NOMO-1 treated with dmso at 0.1 percent for 144 hours (cell line): Measurements from ENCODE around the gene CNDP1.
A peak's percentile ranks its signal among the peaks of the same experiment; 100 is the strongest.
"Not testable (repeated sequence)": the region's sequence is repeated elsewhere in the genome, so short reads cannot be mapped to it uniquely, and the experiment has no call there.

Experiments used
- DNase-seq: peaks from one replicate; lab custom pipeline; 2025; ENCODE audit not compliant: unreplicated experiment; lab: John Stamatoyannopoulos, UW

The CNDP1 gene, protein sequence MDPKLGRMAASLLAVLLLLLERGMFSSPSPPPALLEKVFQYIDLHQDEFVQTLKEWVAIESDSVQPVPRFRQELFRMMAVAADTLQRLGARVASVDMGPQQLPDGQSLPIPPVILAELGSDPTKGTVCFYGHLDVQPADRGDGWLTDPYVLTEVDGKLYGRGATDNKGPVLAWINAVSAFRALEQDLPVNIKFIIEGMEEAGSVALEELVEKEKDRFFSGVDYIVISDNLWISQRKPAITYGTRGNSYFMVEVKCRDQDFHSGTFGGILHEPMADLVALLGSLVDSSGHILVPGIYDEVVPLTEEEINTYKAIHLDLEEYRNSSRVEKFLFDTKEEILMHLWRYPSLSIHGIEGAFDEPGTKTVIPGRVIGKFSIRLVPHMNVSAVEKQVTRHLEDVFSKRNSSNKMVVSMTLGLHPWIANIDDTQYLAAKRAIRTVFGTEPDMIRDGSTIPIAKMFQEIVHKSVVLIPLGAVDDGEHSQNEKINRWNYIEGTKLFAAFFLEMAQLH

DNA sequence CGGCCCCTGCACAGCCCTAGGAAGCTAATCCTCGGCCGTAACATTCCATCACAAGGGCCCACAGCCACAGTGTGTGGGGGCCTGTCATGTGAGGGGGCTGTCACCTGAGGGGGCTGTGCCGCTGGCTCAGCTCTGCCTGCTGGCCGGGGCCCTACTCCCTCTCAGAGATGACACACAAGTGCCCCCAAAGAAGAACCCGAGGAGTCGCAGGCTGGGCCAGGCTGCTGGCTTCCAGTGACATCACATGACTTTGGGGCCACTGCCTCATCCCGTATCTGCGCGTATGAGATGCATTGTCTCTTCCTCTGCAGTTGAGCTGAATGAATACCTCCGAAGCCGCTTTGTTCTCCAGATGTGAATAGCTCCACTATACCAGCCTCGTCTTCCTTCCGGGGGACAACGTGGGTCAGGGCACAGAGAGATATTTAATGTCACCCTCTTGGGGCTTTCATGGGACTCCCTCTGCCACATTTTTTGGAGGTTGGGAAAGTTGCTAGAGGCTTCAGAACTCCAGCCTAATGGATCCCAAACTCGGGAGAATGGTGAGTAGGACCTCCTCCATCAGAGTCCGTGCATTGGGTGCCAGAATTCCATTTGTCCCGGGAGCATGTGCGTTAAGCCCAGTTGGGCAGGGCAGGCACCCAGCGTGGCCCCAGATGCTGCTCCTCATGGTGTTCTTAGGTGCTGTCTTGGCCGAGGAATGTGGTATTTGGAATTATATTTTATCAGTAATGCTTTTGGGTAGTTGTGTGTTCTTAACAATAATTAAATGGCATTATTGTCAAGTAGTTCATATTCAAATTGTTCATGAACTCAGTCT lies at the start of gene CNDP1:
TSS of gene CNDP1 (plus strand) at position 351 of the 820 bp plus-strand sequence. CDS start at position 519, 168 bp downstream.
- no peak for DNase-seq

DNA sequence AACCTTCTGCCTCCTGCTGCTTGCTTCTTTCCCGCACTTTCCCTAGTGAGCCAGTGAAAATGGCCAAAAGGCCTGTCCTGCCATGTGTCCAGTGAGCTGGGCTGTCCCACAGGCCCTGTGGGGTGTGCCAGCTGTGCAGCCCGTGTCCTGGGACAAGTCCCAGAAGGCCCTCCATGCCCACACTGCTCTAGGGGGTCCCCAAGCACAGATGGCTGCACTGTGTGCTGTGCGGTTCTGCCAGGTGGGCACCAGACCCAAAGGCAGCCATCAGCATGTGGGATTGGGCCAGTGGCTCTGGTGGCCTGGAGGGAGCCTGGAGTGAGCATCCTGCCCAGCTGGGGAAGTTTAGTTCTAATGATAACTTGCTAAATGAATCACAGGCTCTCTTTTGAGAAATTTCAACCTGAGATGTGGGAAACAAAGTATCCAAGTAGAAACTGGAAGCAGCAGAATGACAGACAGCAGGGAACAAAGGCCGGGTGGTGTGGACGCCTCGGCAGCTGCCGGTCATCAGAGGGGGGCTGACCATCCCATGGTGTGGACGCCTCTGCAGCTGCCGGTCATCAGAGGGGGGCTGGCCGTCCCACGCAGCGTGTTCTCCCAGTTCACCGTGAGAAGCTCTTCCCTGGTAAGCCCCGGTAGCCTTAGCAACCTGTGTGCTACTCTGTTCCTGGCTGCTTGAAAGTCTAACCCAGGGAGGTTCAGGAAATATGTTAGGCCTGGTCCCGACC lies 48.0 kb upstream of the CNDP1 start:
- DNase-seq: no peak

DNA sequence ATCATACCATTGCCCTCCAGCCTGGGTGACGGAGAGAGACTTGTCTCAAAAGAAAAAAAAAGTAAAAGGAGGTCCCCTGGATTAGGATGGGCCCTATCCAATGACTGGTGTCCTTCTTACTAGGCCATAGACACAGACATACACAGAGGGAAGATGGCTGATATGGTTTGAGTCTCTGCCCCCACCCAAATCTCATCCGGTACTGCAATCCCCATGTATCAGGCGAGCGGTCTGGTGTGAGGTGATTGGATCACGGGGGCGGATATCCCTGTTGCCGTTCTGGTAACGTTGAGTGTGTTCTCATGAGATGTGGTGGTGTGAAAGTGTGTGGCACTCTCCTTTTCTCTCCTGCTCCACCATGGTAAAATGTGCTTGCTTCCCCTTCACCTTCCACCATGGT lies 45.9 kb upstream of the CNDP1 start:
- no peak for DNase-seq

DNA sequence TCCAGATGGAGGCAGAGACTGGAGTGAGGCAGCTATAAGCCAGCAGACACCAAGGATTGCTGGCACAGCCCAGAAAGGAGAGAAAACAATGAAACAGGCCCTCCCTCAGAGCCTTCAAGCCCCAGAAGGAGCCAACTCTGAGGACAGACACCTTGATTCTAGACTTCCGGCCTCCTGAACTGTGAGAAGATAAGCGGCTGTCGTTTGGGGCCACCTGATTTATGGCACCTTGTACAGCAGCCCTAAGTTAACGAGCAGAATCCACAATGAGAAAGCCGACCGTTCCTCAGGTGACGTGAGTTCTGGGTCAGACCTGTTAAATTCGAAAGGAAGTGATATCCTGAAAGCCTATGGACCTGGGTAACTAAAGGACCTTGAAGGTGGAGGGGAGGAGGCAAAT lies 45.4 kb upstream of the CNDP1 start:
- no peak for DNase-seq

DNA sequence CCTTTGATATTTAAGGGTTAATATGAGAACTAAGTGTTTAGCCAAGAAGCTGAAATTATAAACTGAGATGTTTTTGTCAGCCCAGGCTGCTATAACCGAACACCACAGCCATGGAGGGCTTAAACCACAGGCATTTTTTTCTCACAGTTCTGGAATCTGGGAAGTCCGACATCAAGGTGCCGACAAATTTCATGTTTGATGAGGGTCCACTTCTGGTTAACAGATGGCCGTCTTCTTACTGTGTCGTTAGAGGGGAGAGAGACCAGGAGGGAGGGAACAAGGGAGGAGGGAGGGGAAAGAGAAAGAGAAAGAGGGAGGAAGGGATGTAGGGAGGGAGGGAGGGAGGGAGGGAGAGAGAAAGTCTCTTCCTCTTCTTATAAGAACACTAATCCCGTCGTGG lies 44.6 kb upstream of the CNDP1 start:
- DNase-seq: no peak

DNA sequence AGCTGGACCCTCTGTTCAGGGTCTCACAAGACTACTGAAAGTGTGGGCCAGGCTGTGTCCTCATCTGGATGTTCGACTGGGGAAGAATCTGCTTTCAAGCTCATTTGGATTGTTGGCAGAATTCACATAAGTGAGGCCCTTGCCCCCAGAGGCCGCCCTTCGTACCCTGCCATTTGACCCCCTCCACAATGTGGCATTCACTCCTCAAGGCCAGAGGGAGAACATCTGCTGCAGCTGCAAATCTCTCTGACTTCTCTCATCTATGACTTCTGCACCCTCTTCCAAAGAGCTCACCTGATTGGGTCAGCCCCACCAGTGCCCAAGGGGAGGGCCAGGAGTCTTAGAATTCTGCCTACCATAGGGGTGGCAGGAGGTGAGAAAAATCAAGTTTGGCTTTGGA lies 42.0 kb upstream of the CNDP1 start:
- DNase-seq: no peak

DNA sequence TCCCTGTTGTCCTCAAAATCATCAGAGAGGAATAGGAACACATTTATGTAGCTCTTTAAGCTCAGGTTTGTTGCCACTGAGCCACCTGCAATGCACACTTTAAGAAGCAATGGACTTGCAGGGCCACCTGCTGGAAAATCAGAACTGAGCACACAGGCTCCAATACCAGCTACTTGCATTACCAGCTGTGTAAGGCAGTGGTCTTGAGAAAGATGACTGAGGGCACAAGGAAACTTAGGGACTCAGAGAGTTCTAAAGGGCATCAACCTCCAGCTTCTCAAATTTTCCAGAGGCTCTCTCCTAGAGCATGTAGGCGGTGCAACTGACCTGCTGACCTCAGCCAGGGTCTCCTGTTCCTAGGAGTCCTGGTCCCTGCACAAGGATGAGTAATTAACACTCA lies 40.6 kb upstream of the CNDP1 start:
- peak; percentile 55 for DNase-seq

DNA sequence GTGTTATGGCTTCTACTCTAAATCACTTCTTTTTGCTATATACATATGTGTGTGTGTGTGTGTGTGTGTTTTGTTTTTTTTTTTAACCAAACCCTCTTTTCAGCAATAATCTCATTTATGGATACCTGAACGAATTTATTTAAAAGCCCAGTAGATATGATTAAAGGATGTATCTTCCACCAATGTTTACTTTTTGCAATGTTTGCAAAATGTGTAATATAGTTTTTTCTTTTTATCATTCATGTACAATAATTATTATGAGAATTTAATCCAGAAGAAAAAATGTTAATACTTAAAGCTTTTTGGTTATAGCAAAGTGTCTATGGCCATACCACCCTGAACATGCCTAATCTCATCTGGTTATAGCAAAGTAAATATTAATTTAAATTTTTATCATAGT lies 39.8 kb upstream of the CNDP1 start:
- DNase-seq: no peak

DNA sequence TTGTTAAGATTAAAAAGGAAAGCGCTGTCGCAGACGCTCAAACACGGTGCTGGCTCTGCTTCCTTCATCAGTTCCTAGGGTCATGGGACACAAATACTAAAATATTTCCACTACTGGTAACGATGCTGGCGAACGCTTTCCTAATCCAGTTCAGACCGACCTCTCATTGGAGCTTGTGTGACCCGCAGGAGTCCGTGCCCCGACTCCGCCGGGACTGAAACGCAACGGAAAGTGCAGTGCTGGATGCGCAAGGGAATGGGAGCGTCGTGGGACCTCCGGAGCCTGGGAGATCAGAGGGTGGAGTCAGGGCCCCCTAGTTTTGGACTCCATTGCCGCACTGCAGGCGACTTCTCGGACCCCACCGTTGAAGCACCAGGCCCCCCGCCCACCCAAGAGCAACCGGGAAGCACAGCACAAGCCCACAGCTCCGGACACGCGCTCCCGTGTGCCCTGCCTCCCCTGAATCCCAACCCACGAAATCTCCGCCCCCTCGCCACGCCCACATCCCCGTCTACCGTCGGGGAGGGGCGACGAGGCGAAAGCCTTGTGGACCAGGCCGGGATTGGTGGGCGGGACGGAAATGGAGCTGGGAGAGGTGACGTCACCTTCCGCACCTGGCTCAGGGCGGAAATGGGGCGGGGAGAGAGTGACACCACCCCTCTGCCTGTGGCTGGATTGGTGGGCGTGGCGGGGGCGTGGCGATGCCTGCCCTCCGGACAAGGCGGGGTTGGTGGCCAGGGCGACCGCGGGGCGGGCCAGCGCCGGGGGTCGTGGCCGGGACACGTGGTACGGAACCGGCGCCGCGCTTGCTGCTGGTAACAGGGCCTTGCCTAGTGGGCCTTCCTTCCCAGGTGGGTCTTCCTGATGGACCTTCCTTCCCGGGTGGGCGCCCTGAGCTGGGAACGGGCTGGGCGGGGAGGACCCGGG lies 38.5 kb upstream of the CNDP1 start, which contains the start of gene CNDP2:
TSS of gene CNDP2 (plus strand) at position 783 of the 927 bp plus-strand sequence. CDS start 3,611 bp downstream, outside the sequence.
- peak; percentile 92 for DNase-seq

DNA sequence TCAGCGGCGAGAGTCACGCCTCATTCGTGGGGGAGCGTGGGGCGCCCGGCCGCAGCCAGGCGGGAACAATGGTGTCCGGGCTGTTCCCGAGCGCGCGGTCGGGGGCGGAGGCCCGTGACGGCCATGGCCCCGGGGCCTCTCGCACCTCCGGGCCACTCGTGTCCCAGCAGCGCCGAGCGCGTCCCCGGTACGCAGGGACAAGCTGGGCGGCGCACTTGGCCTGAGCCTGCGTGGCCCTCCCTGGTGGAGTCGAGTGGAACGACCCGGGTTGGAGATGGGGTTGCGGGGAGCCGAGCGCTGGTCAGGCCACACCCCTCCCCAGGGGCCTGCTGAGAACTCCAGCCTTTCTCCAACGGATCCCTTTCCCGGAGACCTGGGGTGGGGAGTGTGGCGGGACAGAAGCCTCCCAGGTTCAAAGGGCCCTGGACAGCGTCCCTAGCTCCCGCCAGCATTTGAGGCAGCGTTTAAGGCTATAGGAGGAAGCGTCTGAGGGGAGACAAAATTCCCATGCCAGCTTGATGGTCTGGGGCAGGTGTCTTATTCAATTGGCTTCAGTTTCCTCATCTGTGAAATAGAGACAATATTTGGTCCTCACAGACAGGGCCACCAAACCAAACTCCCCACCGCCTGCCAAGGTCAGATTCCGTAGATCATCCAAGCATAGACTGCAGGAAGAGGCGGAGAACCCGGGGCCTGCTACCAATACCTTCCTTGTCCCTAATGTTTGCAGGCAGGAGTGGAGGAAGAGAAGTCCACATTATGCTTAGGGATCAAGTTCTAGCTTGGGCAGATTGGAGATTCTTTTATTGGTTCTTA lies 37.6 kb upstream of the CNDP1 start:
- peak; percentile 29 for DNase-seq

DNA sequence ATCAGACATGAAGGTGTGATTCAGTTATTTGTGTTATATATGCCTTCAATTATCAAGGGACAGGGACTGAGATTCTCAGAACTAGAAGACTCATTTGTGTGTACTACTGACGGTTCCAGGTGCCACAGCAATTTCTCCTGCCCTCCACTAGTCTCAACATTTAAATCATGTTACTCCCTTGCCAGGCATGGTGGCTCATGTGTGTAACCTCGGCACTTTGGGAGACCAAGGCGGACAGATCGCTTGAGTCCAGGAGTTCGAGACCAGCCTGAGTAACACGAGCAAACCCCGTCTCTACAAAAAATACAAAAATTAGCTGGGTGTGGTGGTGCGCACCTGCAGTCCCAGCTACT lies 37.0 kb upstream of the CNDP1 start:
- no peak for DNase-seq

DNA sequence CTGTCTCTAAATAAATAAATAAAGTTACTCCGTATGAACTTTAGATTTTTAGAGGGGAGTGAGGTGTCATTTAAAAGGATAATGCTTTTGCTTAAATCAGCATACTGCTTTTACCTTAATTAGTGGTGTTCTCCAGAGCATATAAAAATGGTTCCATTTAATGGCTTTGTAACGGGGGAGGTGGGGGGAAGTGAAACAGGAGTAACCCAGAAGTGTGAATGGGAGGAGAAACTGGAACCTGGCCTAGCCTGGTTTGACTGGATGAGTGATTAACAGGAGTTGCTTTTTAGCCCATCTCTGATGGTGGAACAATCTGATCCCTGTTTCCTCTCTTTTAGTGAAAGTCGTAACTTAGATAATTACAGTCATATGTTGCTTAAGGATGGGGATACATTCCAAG lies 36.5 kb upstream of the CNDP1 start:
- DNase-seq: peak; percentile 29

DNA sequence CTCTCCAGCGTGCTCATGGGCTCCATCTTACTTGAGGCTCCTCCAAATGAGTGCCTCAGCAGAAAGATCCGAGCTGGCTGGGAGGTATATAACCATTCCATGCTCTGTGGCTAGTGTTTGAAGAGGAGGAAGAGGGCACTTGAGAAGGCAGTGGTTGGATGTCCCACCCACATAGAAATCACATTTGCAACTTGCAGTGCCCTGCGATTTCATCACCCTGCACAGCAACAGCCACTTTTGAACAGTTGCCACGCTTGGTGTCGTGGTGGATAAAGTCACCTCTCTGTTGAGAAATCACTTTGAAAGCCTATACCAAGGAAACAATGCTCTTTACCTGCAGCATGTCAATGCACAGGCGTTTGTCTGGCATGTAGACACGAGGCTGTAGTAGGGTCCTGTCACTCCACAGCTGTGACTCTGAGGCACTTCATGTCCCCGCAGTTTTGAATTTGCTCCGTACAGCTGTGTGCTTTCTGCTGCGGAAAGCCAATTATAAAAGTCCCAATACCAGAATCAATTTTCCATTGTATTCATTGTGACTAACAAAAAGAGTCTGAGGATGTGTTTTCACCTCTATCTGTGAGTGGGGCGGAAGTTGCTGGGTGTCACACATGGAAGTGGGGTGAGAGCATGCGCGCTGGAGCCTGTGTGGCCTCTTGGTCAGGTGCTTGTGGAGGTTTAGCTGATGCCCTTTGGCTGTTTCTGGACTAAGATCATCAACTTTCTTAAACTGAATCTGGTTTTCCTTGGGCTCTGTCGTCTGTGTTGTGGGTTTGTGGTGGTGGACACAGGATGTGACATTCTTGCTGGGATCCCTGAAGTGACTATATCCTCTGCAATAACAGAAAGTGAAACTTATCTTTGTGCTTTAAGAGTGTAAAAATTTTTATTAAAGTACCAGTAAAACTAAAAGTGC lies 35.3 kb upstream of the CNDP1 start:
- DNase-seq: peak; percentile 68

DNA sequence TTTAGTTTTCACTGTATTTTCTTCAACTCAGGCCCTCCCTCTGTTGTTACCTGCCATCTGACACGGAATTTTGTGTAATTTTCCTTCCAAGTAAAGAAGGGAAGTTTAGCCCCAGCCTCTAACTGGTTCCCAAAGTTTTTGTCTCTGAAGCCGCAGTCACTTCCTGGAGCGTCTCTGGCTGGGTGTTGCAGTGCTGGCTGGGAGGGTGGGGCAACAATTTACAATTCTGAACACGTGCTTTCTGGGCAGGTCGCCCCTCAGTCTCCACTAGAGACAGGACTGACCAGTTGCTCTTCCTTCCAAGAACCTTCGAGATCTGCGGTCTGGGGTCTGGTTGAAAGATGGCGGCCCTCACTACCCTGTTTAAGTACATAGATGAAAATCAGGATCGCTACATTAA lies 34.7 kb upstream of the CNDP1 start:
- DNase-seq: peak; percentile 77

DNA sequence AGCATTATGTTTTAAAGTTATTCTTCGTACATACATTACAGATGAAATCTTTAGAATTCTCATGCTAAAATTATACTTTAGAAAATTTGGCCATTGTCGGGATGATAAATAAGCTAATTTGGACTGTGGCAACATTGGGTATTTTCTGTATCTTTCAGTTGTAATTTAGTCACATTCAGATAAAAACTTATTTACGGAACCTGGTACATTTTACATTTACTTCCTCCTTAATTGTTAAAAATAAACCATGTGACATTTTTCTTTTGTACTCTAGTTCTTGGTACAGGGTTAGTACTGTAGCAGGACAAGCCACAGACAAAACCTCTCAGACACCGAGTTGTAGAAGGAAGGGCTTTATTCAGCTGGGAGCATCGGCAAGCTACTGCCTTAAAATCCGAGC lies 33.9 kb upstream of the CNDP1 start:
- no peak for DNase-seq

DNA sequence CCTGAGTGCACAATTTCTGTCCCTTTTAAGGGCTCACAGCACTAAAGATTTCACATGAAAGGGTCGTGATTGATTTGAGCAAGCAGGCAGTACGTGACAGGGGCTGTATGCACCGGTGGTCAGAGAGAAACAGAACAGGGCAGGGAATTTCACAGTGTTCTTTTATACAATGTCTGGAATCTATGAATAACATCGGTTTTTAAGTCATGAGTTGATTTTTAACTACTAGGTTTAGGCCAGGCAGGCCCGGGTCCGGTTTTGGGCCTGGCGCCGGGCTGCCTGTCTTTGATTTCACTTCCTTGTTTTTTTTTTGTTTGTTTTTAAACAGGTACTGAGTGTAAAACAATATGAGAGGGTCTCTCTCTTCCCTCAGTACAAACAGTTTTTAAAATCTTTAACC lies 33.5 kb upstream of the CNDP1 start:
- DNase-seq: not testable (repeated sequence)

DNA sequence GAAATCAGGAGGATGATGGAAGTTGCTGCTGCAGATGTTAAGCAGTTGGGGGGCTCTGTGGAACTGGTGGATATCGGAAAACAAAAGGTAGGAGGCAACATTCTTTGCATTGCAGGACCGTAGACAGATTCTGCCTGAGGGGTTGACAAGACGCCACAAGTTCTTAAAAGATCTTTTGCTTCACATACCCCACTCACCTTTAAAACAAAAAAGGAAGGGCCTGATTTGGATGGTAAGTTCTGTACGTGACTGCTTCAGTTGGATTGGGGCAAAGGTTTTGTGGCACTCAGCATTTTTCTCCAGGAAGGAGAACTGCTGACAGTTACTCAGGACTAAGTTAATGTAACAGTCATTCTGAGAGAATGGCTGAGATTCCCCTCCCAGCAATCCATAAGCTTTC lies 32.9 kb upstream of the CNDP1 start:
- no peak for DNase-seq

DNA sequence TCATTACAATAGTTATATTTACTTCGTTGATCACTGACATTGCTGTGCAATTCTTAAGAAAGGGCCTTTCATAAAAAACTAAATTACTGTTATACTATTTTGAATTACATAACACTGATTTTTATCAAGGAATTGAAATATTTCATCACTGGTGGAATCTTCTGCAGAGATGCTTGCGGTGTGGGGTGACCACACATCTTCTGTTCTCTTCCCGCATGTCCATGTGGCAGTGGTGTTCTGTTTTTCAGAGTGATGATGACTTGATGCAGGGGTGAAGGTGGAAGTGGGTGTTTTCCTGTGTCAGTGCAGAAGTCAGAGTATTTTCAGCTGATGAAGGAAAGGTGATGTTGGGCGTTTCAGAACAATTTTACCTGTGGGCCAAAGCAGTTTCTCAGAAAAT lies 31.2 kb upstream of the CNDP1 start:
- no peak for DNase-seq
